ENCODE results near the gene METTL25. TPM values are rescaled to one million over a fixed set of nuclear protein-coding genes. Genes with fewer than 3 reads are reported as not detected.

Gene METTL25
- total and polyA plus RNA-seq, 2 experiments from 2014 or later: 7.6 to 14.3 TPM

DNA sequence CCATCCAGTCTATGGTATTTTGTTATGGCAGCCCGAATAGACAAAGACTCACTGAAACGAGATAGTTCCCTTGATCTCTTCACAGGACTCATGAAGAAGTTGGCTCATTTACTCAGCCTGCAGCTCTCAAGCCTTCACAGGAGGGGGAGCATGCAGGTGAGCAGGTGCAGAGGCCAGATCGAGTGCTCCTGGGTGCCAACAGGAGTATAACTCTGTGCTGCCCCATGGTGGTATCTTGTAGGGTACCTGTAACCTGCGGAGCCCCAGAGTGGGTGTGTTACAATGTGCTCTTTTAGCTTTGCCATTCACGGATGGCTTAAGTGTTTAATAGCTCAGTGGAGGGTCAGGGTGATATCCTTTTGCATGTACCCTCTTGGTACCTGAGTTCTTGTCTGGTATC, 159.5 kb downstream of the METTL25 start:
- H3F3A ChIP-seq (replicated peaks; ENCODE audit: low read depth): no peaks in the 10 kb centered on the region
- no peaks in the 10 kb centered on the region for H3K4me1 ChIP-seq (ENCODE audit: insufficient read depth)
- H3K27me3 ChIP-seq (ENCODE audit: insufficient read depth): no peaks in the 10 kb centered on the region
- Mint-ChIP-seq H3K27ac (no peak overlapping the region), H3K36me3 (ENCODE audit: low read depth) (no peaks in the 10 kb centered on the region), H3K4me1 (no peaks in the 10 kb centered on the region), H3K27me3 (ENCODE audit: insufficient read depth, low read depth, poor library complexity) (no peaks in the 10 kb centered on the region), H3K4me3 (no peak overlapping the region), H3K9me3 (no peaks in the 10 kb centered on the region)
- H3K79me2 ChIP-seq (replicated peaks; ENCODE audit: insufficient read depth): no peaks in the 10 kb centered on the region
- H3K4me3 ChIP-seq: no peak overlapping the region
- no peak overlapping the region for H3K4me2 ChIP-seq
- no peaks in the 10 kb centered on the region for H3K36me3 ChIP-seq (ENCODE audit: insufficient read depth)
- peak in 1 of 2 experiments; percentile 21; a peak in 1 of 4 replicates for TF ChIP-seq CTCF (conservative IDR thresholded peaks at IDR 0.05; ENCODE audit: low read depth in 2 of 2)
- no peak for TF ChIP-seq EZH2 (IDR thresholded peaks at IDR 0.05; ENCODE audit: low read depth, unreplicated experiment)
- TF ChIP-seq ETS1 (IDR thresholded peaks at IDR 0.05): no peak
- H2AFZ ChIP-seq: no peak overlapping the region
- no peaks in the 10 kb centered on the region for H3K9me2 ChIP-seq (ENCODE audit: insufficient read depth)
- ATAC-seq: peak; percentile 84
- peak; percentile 47 for DNase-seq (ENCODE audit: low spot score)
- no peak overlapping the region for H3K27ac ChIP-seq (ENCODE audit: low read depth)
- H4K20me1 ChIP-seq (replicated peaks; ENCODE audit: insufficient read depth): no peaks in the 10 kb centered on the region

GRCh38 chr12:82519510-82519909, 161.2 kb downstream of the METTL25 start:
- H3K4me3 Mint-ChIP-seq: no peak overlapping the region
- H3K9me3 Mint-ChIP-seq: no peaks in the 10 kb centered on the region
- no peak overlapping the region for H3K27ac Mint-ChIP-seq
- no peaks in the 10 kb centered on the region for H4K20me1 ChIP-seq (replicated peaks; ENCODE audit: insufficient read depth)
- ATAC-seq: no peak
- H3K36me3 ChIP-seq (ENCODE audit: insufficient read depth): no peaks in the 10 kb centered on the region
- H3K4me2 ChIP-seq: no peak overlapping the region
- H3K4me1 ChIP-seq (ENCODE audit: insufficient read depth): no peaks in the 10 kb centered on the region
- no peaks in the 10 kb centered on the region for H3K27me3 ChIP-seq (ENCODE audit: insufficient read depth)
- no peaks in the 10 kb centered on the region for H3K36me3 Mint-ChIP-seq (ENCODE audit: low read depth)
- no peak overlapping the region for H3K4me3 ChIP-seq
- H3F3A ChIP-seq (replicated peaks; ENCODE audit: low read depth): no peaks in the 10 kb centered on the region
- no peak overlapping the region for H3K27ac ChIP-seq (ENCODE audit: low read depth)
- H3K4me1 Mint-ChIP-seq: no peaks in the 10 kb centered on the region
- H3K79me2 ChIP-seq (replicated peaks; ENCODE audit: insufficient read depth): no peaks in the 10 kb centered on the region
- no peak for DNase-seq (ENCODE audit: low spot score)
- H3K27me3 Mint-ChIP-seq (ENCODE audit: insufficient read depth, low read depth, poor library complexity): no peaks in the 10 kb centered on the region
- no peaks in the 10 kb centered on the region for H3K9me2 ChIP-seq (ENCODE audit: insufficient read depth)
- no peak overlapping the region for H2AFZ ChIP-seq
- TF ChIP-seq CREB1 (CRISPR knock-in tag; IDR thresholded peaks at IDR 0.05; ENCODE audit: low read depth) (no peak), NANOG (IDR thresholded peaks at IDR 0.05; ENCODE audit: borderline replicate concordance) (no peak), ETS1 (IDR thresholded peaks at IDR 0.05) (no peak), JUNB (IDR thresholded peaks at IDR 0.05; ENCODE audit: unreplicated experiment) (no peak), POLR2AphosphoS5 (IDR thresholded peaks at IDR 0.05; ENCODE audit: low read depth) (no peak), EZH2phosphoT487 (IDR thresholded peaks at IDR 0.05; ENCODE audit: unreplicated experiment) (no peak)
- TF ChIP-seq, protein P1, sequence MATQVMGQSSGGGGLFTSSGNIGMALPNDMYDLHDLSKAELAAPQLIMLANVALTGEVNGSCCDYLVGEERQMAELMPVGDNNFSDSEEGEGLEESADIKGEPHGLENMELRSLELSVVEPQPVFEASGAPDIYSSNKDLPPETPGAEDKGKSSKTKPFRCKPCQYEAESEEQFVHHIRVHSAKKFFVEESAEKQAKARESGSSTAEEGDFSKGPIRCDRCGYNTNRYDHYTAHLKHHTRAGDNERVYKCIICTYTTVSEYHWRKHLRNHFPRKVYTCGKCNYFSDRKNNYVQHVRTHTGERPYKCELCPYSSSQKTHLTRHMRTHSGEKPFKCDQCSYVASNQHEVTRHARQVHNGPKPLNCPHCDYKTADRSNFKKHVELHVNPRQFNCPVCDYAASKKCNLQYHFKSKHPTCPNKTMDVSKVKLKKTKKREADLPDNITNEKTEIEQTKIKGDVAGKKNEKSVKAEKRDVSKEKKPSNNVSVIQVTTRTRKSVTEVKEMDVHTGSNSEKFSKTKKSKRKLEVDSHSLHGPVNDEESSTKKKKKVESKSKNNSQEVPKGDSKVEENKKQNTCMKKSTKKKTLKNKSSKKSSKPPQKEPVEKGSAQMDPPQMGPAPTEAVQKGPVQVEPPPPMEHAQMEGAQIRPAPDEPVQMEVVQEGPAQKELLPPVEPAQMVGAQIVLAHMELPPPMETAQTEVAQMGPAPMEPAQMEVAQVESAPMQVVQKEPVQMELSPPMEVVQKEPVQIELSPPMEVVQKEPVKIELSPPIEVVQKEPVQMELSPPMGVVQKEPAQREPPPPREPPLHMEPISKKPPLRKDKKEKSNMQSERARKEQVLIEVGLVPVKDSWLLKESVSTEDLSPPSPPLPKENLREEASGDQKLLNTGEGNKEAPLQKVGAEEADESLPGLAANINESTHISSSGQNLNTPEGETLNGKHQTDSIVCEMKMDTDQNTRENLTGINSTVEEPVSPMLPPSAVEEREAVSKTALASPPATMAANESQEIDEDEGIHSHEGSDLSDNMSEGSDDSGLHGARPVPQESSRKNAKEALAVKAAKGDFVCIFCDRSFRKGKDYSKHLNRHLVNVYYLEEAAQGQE (IDR thresholded peaks at IDR 0.05; ENCODE audit: unreplicated experiment): no peak
